ENCODE data around the gene MZT1. TPM values are rescaled to one million over a fixed set of nuclear protein-coding genes. Genes with fewer than 3 reads are reported as not detected.

Gene MZT1
- total and polyA plus RNA-seq, 2 donors (not counting 1 experiment from before 2014, with no cell fraction given): 2.1 to 5.7 TPM

GRCh38 chr13:72751220-72751619 is 23.8 kb upstream of the MZT1 start:
- H3K27me3 Mint-ChIP-seq: no peaks in the 10 kb centered on the region
- no peak for TF ChIP-seq EZH2 (IDR thresholded peaks at IDR 0.05; ENCODE audit: borderline replicate concordance, insufficient read depth, low read depth, low read length, poor library complexity, severe bottlenecking)
- TF ChIP-seq, protein P1, sequence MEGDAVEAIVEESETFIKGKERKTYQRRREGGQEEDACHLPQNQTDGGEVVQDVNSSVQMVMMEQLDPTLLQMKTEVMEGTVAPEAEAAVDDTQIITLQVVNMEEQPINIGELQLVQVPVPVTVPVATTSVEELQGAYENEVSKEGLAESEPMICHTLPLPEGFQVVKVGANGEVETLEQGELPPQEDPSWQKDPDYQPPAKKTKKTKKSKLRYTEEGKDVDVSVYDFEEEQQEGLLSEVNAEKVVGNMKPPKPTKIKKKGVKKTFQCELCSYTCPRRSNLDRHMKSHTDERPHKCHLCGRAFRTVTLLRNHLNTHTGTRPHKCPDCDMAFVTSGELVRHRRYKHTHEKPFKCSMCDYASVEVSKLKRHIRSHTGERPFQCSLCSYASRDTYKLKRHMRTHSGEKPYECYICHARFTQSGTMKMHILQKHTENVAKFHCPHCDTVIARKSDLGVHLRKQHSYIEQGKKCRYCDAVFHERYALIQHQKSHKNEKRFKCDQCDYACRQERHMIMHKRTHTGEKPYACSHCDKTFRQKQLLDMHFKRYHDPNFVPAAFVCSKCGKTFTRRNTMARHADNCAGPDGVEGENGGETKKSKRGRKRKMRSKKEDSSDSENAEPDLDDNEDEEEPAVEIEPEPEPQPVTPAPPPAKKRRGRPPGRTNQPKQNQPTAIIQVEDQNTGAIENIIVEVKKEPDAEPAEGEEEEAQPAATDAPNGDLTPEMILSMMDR (IDR thresholded peaks at IDR 0.05): no peak
- no peaks in the 10 kb centered on the region for H3K4me1 Mint-ChIP-seq
- no peak overlapping the region for H3K4me3 Mint-ChIP-seq
- Histone ChIP-seq H3K27me3 (replicated peaks in 1 of 4; ENCODE audit: control extremely low read depth in 1 of 4, control insufficient read depth in 3 of 4, insufficient read depth in 4 of 4, low read length in 3 of 4) (no peaks in the 10 kb centered on the region), H3K4me2 (replicated peaks; ENCODE audit: low read depth, low read length, poor library complexity, severe bottlenecking) (no peak overlapping the region), H3K36me3 (replicated peaks in 1 of 2; ENCODE audit: control extremely low read depth in 1 of 2, control insufficient read depth in 1 of 2, extremely low read depth in 1 of 2, insufficient read depth in 2 of 2, low read length in 1 of 2) (peaks cover 6 to 57% of the 10 kb centered on the region in 2 experiments), H2AFZ (ENCODE audit: insufficient read depth, low read depth, low read length, poor library complexity, severe bottlenecking) (no peak overlapping the region), H3K27ac (ENCODE audit: low read length in 2 of 2) (no peak overlapping the region), H3K79me2 (ENCODE audit: control insufficient read depth, insufficient read depth, low read length) (peaks cover 6% of the 10 kb centered on the region), H3K9ac (ENCODE audit: low read length) (no peak overlapping the region), H3K9me3 (ENCODE audit: control extremely low read depth in 1 of 3, control insufficient read depth in 2 of 3, insufficient read depth in 1 of 3, low read length in 2 of 3) (no peaks in the 10 kb centered on the region), H3K4me3 (ENCODE audit: control extremely low read depth in 1 of 5, extremely low read depth in 1 of 5, insufficient read depth in 1 of 5, low read depth in 2 of 5, low read length in 4 of 5) (no peak overlapping the region), H3K4me1 (ENCODE audit: control insufficient read depth in 2 of 2, insufficient read depth in 2 of 2, low read length in 2 of 2) (no peaks in the 10 kb centered on the region), H4K20me1 (ENCODE audit: control insufficient read depth, insufficient read depth, low read length, poor library complexity, severe bottlenecking) (peaks cover 12% of the 10 kb centered on the region)
- H3K9me3 Mint-ChIP-seq (ENCODE audit: insufficient read depth): peaks cover 3% of the 10 kb centered on the region
- H3K27ac Mint-ChIP-seq: no peak overlapping the region
- ChIA-PET CTCF (no interaction called here), POLR2A (no interaction called here)
- ATAC-seq (ENCODE audit: low read depth) (no peak), DNase-seq (no peak)
- intact Hi-C loops (cut with micrococcal nuclease): no loop called here

DNA sequence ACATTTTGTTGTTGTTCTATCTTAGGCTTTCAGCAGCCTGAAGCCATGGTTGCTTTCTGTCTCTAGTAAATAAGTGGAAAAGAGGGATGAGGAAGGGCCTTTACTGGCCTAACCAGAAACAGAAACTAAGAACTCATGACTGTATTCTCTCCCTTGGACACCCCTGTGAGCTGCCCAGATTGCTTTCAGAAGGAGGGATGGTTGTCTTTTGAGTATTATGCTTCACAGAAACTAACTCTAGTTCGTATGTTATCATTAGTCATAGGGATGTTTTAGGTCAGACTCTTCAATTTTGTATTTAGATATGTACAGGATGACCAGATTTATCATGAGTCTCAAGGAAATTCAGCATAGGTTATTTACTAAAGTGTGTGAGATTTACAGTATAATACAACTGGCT is 17.8 kb upstream of the MZT1 start:
- POLR2A ChIA-PET: no interaction called here
- Histone ChIP-seq H2AFZ (ENCODE audit: insufficient read depth, low read depth, low read length, poor library complexity, severe bottlenecking) (no peak overlapping the region), H3K27me3 (replicated peaks in 1 of 4; ENCODE audit: control extremely low read depth in 1 of 4, control insufficient read depth in 3 of 4, insufficient read depth in 4 of 4, low read length in 3 of 4) (no peaks in the 10 kb centered on the region), H3K27ac (ENCODE audit: low read length in 2 of 2) (no peak overlapping the region), H3K4me1 (ENCODE audit: control insufficient read depth in 2 of 2, insufficient read depth in 2 of 2, low read length in 2 of 2) (no peaks in the 10 kb centered on the region), H4K20me1 (ENCODE audit: control insufficient read depth, insufficient read depth, low read length, poor library complexity, severe bottlenecking) (no peaks in the 10 kb centered on the region), H3K9me3 (ENCODE audit: control extremely low read depth in 1 of 3, control insufficient read depth in 2 of 3, insufficient read depth in 1 of 3, low read length in 2 of 3) (no peaks in the 10 kb centered on the region), H3K9ac (ENCODE audit: low read length) (no peak overlapping the region), H3K36me3 (replicated peaks in 1 of 2; ENCODE audit: control extremely low read depth in 1 of 2, control insufficient read depth in 1 of 2, extremely low read depth in 1 of 2, insufficient read depth in 2 of 2, low read length in 1 of 2) (peaks cover 9 to 31% of the 10 kb centered on the region in 2 experiments), H3K4me3 (ENCODE audit: control extremely low read depth in 1 of 5, extremely low read depth in 1 of 5, insufficient read depth in 1 of 5, low read depth in 2 of 5, low read length in 4 of 5) (no peak overlapping the region), H3K4me2 (replicated peaks; ENCODE audit: low read depth, low read length, poor library complexity, severe bottlenecking) (no peak overlapping the region), H3K79me2 (ENCODE audit: control insufficient read depth, insufficient read depth, low read length) (peaks cover 2% of the 10 kb centered on the region)
- intact Hi-C loops (cut with micrococcal nuclease): no loop called here
- TF ChIP-seq EZH2 (IDR thresholded peaks at IDR 0.05; ENCODE audit: borderline replicate concordance, insufficient read depth, low read depth, low read length, poor library complexity, severe bottlenecking): no peak
- TF ChIP-seq, protein P1 (IDR thresholded peaks at IDR 0.05): no peak
- no peaks in the 10 kb centered on the region for H3K9me3 Mint-ChIP-seq (ENCODE audit: insufficient read depth)
- no peaks in the 10 kb centered on the region for H3K4me1 Mint-ChIP-seq
- ATAC-seq (ENCODE audit: low read depth) (no peak), DNase-seq (no peak)
- no peaks in the 10 kb centered on the region for H3K27me3 Mint-ChIP-seq
- CTCF ChIA-PET: no interaction called here
- H3K4me3 Mint-ChIP-seq: no peak overlapping the region
- WGBS (ENCODE audit: insufficient coverage): no CpG with 5 or more reads among the region's 1 CpG
- H3K27ac Mint-ChIP-seq: no peak overlapping the region
